ENCODE measurements around the gene ACE2.

DNA sequence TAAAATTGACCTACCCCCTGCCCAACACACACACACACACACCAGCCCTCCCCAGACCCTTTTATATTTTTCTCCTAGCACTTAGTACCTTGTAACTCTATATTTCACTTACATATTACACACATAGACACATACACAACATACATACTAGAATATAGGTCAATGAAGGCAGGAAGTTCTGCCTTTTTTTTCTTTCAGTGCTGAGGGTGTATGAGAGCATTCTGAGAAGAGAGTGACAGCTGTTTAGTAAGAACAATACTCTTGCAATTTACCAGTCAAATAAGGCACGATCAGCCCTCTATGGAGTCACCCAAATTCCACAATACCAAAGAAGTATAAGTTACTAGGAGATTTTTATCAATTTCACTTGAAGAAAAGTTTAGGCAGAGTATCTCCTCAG is 33.5 kb downstream of the ACE2 start:
- TF ChIP-seq, protein P1, sequence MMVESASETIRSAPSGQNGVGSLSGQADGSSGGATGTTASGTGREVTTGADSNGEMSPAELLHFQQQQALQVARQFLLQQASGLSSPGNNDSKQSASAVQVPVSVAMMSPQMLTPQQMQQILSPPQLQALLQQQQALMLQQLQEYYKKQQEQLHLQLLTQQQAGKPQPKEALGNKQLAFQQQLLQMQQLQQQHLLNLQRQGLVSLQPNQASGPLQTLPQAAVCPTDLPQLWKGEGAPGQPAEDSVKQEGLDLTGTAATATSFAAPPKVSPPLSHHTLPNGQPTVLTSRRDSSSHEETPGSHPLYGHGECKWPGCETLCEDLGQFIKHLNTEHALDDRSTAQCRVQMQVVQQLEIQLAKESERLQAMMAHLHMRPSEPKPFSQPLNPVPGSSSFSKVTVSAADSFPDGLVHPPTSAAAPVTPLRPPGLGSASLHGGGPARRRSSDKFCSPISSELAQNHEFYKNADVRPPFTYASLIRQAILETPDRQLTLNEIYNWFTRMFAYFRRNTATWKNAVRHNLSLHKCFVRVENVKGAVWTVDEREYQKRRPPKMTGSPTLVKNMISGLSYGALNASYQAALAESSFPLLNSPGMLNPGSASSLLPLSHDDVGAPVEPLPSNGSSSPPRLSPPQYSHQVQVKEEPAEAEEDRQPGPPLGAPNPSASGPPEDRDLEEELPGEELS (CRISPR knock-in tag; IDR thresholded peaks at IDR 0.05), result no peak
- TF ChIP-seq, protein P2, sequence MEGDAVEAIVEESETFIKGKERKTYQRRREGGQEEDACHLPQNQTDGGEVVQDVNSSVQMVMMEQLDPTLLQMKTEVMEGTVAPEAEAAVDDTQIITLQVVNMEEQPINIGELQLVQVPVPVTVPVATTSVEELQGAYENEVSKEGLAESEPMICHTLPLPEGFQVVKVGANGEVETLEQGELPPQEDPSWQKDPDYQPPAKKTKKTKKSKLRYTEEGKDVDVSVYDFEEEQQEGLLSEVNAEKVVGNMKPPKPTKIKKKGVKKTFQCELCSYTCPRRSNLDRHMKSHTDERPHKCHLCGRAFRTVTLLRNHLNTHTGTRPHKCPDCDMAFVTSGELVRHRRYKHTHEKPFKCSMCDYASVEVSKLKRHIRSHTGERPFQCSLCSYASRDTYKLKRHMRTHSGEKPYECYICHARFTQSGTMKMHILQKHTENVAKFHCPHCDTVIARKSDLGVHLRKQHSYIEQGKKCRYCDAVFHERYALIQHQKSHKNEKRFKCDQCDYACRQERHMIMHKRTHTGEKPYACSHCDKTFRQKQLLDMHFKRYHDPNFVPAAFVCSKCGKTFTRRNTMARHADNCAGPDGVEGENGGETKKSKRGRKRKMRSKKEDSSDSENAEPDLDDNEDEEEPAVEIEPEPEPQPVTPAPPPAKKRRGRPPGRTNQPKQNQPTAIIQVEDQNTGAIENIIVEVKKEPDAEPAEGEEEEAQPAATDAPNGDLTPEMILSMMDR (IDR thresholded peaks at IDR 0.05), result no peak
- TF ChIP-seq, protein P3, sequence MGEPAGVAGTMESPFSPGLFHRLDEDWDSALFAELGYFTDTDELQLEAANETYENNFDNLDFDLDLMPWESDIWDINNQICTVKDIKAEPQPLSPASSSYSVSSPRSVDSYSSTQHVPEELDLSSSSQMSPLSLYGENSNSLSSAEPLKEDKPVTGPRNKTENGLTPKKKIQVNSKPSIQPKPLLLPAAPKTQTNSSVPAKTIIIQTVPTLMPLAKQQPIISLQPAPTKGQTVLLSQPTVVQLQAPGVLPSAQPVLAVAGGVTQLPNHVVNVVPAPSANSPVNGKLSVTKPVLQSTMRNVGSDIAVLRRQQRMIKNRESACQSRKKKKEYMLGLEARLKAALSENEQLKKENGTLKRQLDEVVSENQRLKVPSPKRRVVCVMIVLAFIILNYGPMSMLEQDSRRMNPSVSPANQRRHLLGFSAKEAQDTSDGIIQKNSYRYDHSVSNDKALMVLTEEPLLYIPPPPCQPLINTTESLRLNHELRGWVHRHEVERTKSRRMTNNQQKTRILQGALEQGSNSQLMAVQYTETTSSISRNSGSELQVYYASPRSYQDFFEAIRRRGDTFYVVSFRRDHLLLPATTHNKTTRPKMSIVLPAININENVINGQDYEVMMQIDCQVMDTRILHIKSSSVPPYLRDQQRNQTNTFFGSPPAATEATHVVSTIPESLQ (CRISPR knock-in tag; IDR thresholded peaks at IDR 0.05), result no peak
- TF ChIP-seq, protein P4, sequence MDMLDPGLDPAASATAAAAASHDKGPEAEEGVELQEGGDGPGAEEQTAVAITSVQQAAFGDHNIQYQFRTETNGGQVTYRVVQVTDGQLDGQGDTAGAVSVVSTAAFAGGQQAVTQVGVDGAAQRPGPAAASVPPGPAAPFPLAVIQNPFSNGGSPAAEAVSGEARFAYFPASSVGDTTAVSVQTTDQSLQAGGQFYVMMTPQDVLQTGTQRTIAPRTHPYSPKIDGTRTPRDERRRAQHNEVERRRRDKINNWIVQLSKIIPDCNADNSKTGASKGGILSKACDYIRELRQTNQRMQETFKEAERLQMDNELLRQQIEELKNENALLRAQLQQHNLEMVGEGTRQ (CRISPR knock-in tag; IDR thresholded peaks at IDR 0.05), result no peak
- TF ChIP-seq TEAD4 (CRISPR knock-in tag; IDR thresholded peaks at IDR 0.05) (no peak), ELF4 (CRISPR knock-in tag; IDR thresholded peaks at IDR 0.05; ENCODE audit: low read depth) (no peak), ZNF671 (CRISPR knock-in tag; IDR thresholded peaks at IDR 0.05) (no peak), RORB (CRISPR knock-in tag; IDR thresholded peaks at IDR 0.05) (no peak), NR3C1 (CRISPR knock-in tag; conservative IDR thresholded peaks at IDR 0.05; ENCODE audit: low read depth) (no peak), SMAD3 (CRISPR knock-in tag; IDR thresholded peaks at IDR 0.05; ENCODE audit: borderline replicate concordance) (no peak)
- TF ChIP-seq, protein P5, sequence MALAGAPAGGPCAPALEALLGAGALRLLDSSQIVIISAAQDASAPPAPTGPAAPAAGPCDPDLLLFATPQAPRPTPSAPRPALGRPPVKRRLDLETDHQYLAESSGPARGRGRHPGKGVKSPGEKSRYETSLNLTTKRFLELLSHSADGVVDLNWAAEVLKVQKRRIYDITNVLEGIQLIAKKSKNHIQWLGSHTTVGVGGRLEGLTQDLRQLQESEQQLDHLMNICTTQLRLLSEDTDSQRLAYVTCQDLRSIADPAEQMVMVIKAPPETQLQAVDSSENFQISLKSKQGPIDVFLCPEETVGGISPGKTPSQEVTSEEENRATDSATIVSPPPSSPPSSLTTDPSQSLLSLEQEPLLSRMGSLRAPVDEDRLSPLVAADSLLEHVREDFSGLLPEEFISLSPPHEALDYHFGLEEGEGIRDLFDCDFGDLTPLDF (CRISPR knock-in tag; IDR thresholded peaks at IDR 0.05), result no peak
- TF ChIP-seq, protein P6, sequence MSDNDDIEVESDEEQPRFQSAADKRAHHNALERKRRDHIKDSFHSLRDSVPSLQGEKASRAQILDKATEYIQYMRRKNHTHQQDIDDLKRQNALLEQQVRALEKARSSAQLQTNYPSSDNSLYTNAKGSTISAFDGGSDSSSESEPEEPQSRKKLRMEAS (CRISPR knock-in tag; IDR thresholded peaks at IDR 0.05), result no peak
